Mammary epithelial cell (primary cell): ENCODE measurements around the gene SPATA22.

Source experiments
- CTCF ChIP-seq, 2 donors: IDR thresholded peaks in 1 of 2; conservative IDR thresholded peaks in 1 of 2; 2 replicates each; pipeline ENCODE4 v1.5.1; 2011 to 2012; ENCODE audit warnings: inconsistent platforms in 2 of 2, low read length in 2 of 2, mild to moderate bottlenecking in 2 of 2, control low read depth in 1 of 2, low read depth in 1 of 2; ENCODE audit not compliant: insufficient read depth in 1 of 2; ENCODE audit errors: extremely low read depth in 1 of 2
- EZH2 ChIP-seq: IDR thresholded peaks from 2 replicates; pipeline ENCODE4 v1.6.1; 2012; ENCODE audit warnings: low read length, inconsistent platforms, borderline replicate concordance

DNA sequence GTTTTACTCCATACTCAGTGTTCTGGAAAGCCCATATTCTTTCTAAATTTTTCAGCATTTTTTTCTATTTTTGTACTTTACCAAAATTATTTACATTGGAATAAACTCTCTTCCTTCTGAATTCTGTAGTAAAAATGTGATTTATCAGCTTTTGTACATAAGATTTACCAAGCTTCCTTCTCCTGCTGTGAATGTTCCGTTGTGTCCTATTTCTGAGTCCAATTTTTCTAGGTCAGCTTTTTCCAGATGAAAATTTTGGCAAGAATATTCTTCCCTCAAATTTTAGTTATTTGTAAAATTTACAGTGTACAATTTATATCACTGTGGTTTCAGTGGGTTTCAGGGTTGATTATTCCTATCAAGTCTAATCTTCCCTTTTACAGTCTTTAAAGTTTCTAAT lies 31.7 kb upstream of the SPATA22 start:
- TF ChIP-seq CTCF (conservative IDR thresholded peaks at IDR 0.05 in 1 of 2, IDR thresholded peaks at IDR 0.05 in 1 of 2; ENCODE audit: extremely low read depth in 1 of 2, insufficient read depth in 1 of 2, low read depth in 1 of 2, low read length in 2 of 2) (no peak), EZH2 (no peak)
